H9 (cell line): ENCODE data around the gene RASGRF2. TPM values are rescaled to one million over a fixed set of nuclear protein-coding genes. Genes with fewer than 3 reads are reported as not detected.
A peak's percentile ranks its signal among the peaks of the same experiment; 100 is the strongest.

Experiments used
- DNase-seq: peaks from one replicate; pipeline ENCODE4 v3.0.0-alpha.2; 2017
- H2AFZ ChIP-seq: one replicate; pipeline ENCODE4 v1.6.1; 2013; ENCODE audit warnings: mild to moderate bottlenecking, low read length, control low read depth, moderate library complexity
- H2AK5ac ChIP-seq: 2 replicates; pipeline ENCODE4 v1.6.1; 2013; ENCODE audit warnings: low read length, control low read depth, mixed read lengths; ENCODE audit not compliant: insufficient read length
- H2BK120ac ChIP-seq: one replicate; pipeline ENCODE4 v1.6.1; 2013; ENCODE audit warnings: low read depth, mild to moderate bottlenecking, low read length, control low read depth, inconsistent platforms; ENCODE audit not compliant: poor library complexity, severe bottlenecking
- H2BK12ac ChIP-seq: 2 replicates; pipeline ENCODE4 v1.6.1; 2013; ENCODE audit warnings: low read length, control low read depth, mixed read lengths, low read depth; ENCODE audit not compliant: insufficient read length
- H2BK15ac ChIP-seq: 2 replicates; pipeline ENCODE4 v1.6.1; 2013; ENCODE audit warnings: low read depth, low read length, control low read depth
- H2BK20ac ChIP-seq: one replicate; pipeline ENCODE4 v1.6.1; 2013; ENCODE audit warnings: low read depth, mild to moderate bottlenecking, low read length, control low read depth, inconsistent platforms; ENCODE audit not compliant: poor library complexity, severe bottlenecking
- H2BK5ac ChIP-seq: 2 replicates; pipeline ENCODE4 v1.6.1; 2013; ENCODE audit warnings: low read length, control low read depth, mixed read lengths; ENCODE audit not compliant: insufficient read length
- H3K14ac ChIP-seq: 2 replicates; pipeline ENCODE4 v1.6.1; 2013; ENCODE audit warnings: low read length, control low read depth; ENCODE audit not compliant: insufficient read depth
- H3K18ac ChIP-seq: 2 replicates; pipeline ENCODE4 v1.6.1; 2013; ENCODE audit warnings: low read depth, mild to moderate bottlenecking, mixed read lengths, low read length, control low read depth; ENCODE audit not compliant: insufficient read length
- H3K23ac ChIP-seq: 2 replicates; pipeline ENCODE4 v1.6.1; 2013; ENCODE audit warnings: low read length, control low read depth, mixed read lengths, low read depth; ENCODE audit not compliant: insufficient read length
- H3K23me2 ChIP-seq: 2 replicates; pipeline ENCODE4 v1.6.1; 2013; ENCODE audit warnings: low read depth, mild to moderate bottlenecking, mixed read lengths, low read length, control low read depth; ENCODE audit not compliant: insufficient read length, poor library complexity, severe bottlenecking
- H3K27ac ChIP-seq: 2 replicates; pipeline ENCODE4 v1.5.1; 2013; ENCODE audit warnings: low read length, control low read depth, mixed read lengths, low read depth; ENCODE audit not compliant: insufficient read length
- H3K27me3 ChIP-seq: 2 replicates; pipeline ENCODE4 v1.6.1; 2013; ENCODE audit warnings: low read length, control low read depth, inconsistent platforms; ENCODE audit not compliant: insufficient read depth
- H3K4ac ChIP-seq: 2 replicates; pipeline ENCODE4 v1.6.1; 2013; ENCODE audit warnings: low read depth, mild to moderate bottlenecking, control low read depth, inconsistent platforms, low read length, moderate library complexity
- H3K4me1 ChIP-seq: 2 replicates; pipeline ENCODE4 v1.6.1; 2013; ENCODE audit warnings: low read length, control low read depth, inconsistent platforms; ENCODE audit not compliant: insufficient read depth
- H3K4me2 ChIP-seq: 2 replicates; pipeline ENCODE4 v1.6.1; 2013; ENCODE audit warnings: low read length, control low read depth, mixed read lengths; ENCODE audit not compliant: insufficient read length, insufficient read depth
- H3K56ac ChIP-seq: 2 replicates; pipeline ENCODE4 v1.6.1; 2013; ENCODE audit warnings: low read depth, mild to moderate bottlenecking, mixed read lengths, low read length, control low read depth; ENCODE audit not compliant: insufficient read length
- H3K79me1 ChIP-seq: 2 replicates; pipeline ENCODE4 v1.6.1; 2013; ENCODE audit warnings: low read depth, mild to moderate bottlenecking, moderate library complexity, low read length, control low read depth, inconsistent platforms; ENCODE audit not compliant: insufficient read depth, poor library complexity, severe bottlenecking
- H3K79me2 ChIP-seq: 2 replicates; pipeline ENCODE4 v1.6.1; 2013; ENCODE audit warnings: low read length, control low read depth, inconsistent platforms; ENCODE audit not compliant: insufficient read depth
- H3K9ac ChIP-seq: 2 replicates; pipeline ENCODE4 v1.6.1; 2013; ENCODE audit warnings: low read length, control low read depth, mixed read lengths; ENCODE audit not compliant: insufficient read length; ENCODE audit errors: extremely low read depth
- H3K9me3 ChIP-seq: one replicate; pipeline ENCODE4 v1.6.1; 2013; ENCODE audit warnings: low read depth, low read length, inconsistent platforms; ENCODE audit not compliant: control insufficient read depth
- H3T11ph ChIP-seq: one replicate; pipeline ENCODE4 v1.6.1; 2013; ENCODE audit warnings: mild to moderate bottlenecking, low read length, control low read depth, inconsistent platforms
- H4K20me1 ChIP-seq: one replicate; pipeline ENCODE4 v1.6.1; 2013; ENCODE audit not compliant: control insufficient read depth, insufficient read length, insufficient read depth
- H4K5ac ChIP-seq: 2 replicates; pipeline ENCODE4 v1.6.1; 2013; ENCODE audit warnings: low read depth, mild to moderate bottlenecking, mixed read lengths, low read length, control low read depth; ENCODE audit not compliant: insufficient read length
- H4K8ac ChIP-seq: replicated peaks from 2 replicates; pipeline ENCODE4 v1.6.1; 2013; ENCODE audit warnings: low read length, control low read depth, mixed read lengths, low read depth; ENCODE audit not compliant: insufficient read length
- H4K91ac ChIP-seq: 2 replicates; pipeline ENCODE4 v1.6.1; 2013; ENCODE audit warnings: low read depth, mild to moderate bottlenecking, moderate library complexity, mixed read lengths, low read length, control low read depth; ENCODE audit not compliant: insufficient read length
- H3K27ac Mint-ChIP-seq, 3 experiments: 2 replicates in 2 of 3; 3 replicates in 1 of 3; pipeline ENCODE4 v1.8.0; 2020 to 2021; ENCODE audit warnings: mixed read lengths in 3 of 3, mild to moderate bottlenecking in 1 of 3, moderate library complexity in 1 of 3
- H3K27me3 Mint-ChIP-seq: 2 replicates; pipeline ENCODE4 v1.8.0; 2021; ENCODE audit warnings: low read depth, mild to moderate bottlenecking, moderate library complexity, mixed read lengths
- H3K36me3 Mint-ChIP-seq, 3 experiments: 2 replicates in 2 of 3; 3 replicates in 1 of 3; pipeline ENCODE4 v1.8.0; 2020 to 2021; ENCODE audit warnings: low read depth in 3 of 3, mixed read lengths in 3 of 3; ENCODE audit not compliant: insufficient read depth in 1 of 3
- H3K4me1 Mint-ChIP-seq, 2 experiments: 2 replicates each; pipeline ENCODE4 v1.8.0; 2020; ENCODE audit warnings: mixed read lengths in 2 of 2
- H3K4me3 Mint-ChIP-seq, 2 experiments: 2 replicates in 1 of 2; 3 replicates in 1 of 2; pipeline ENCODE4 v1.8.0; 2020 to 2021; ENCODE audit warnings: mild to moderate bottlenecking in 2 of 2, mixed read lengths in 2 of 2, moderate library complexity in 1 of 2
- H3K9me3 Mint-ChIP-seq, 2 experiments: 2 replicates in 1 of 2; 3 replicates in 1 of 2; pipeline ENCODE4 v1.8.0; 2020; ENCODE audit warnings: mild to moderate bottlenecking in 2 of 2, mixed read lengths in 2 of 2, moderate library complexity in 1 of 2
- CTCF ChIP-seq: fragments of 200-600 bp; sonication (generic); conservative IDR thresholded peaks from 3 replicates; pipeline ENCODE4 v1.8.0; 2021; ENCODE audit warnings: antibody characterized with exemption, mild to moderate bottlenecking
- WGBS: extraction: QIAGEN DNeasy Blood & Tissue Kit; methylation state at CpG from one replicate; pipeline ENCODE4 v1.1.7; 2013; ENCODE audit warnings: missing lambda C conversion rate, low lambda C conversion rate, mixed read lengths; ENCODE audit not compliant: insufficient read length; ENCODE audit errors: extremely low coverage; 5-methylcytosine and 5-hydroxymethylcytosine counted together
- total RNA-seq: library from RNA; stranded (reverse); gene quantifications from 2 replicates; pipeline ENCODE4 v1.2.1, GENCODE V29; 2021

The RASGRF2 gene
- total RNA-seq, 1 experiment from 2014 or later: 13.5 TPM

- no peaks in the 10 kb centered on the region for H3K27me3 Mint-ChIP-seq
- Histone ChIP-seq H4K5ac (no peak overlapping the region), H2BK20ac (no peak overlapping the region), H3K23me2 (no peaks in the 10 kb centered on the region), H3K4ac (no peak overlapping the region), H2BK15ac (no peak overlapping the region), H2BK12ac (no peak overlapping the region), H3K79me2 (no peaks in the 10 kb centered on the region; the same call in 1 of the 2 replicates), H3T11ph (no peak overlapping the region), H4K91ac (no peak overlapping the region), H2AK5ac (no peak overlapping the region), H3K23ac (no peak overlapping the region), H3K27me3 (no peaks in the 10 kb centered on the region), H3K4me1 (no peaks in the 10 kb centered on the region; the same call in 1 of the 2 replicates), H4K20me1 (peaks cover 2% of the 10 kb centered on the region), H2AFZ (no peak overlapping the region), H2BK120ac (no peak overlapping the region), H2BK5ac (no peak overlapping the region), H3K56ac (no peak overlapping the region), H3K27ac (no peak overlapping the region), H3K9ac (no peak overlapping the region), H3K18ac (no peak overlapping the region), H3K9me3 (no peaks in the 10 kb centered on the region), H3K4me2 (no peak overlapping the region), H3K79me1 (no peaks in the 10 kb centered on the region), H3K14ac (no peak overlapping the region), H4K8ac (no peak overlapping the region)
- no CpG with 5 or more reads among the region's 2 CpGs for WGBS
- no peak for TF ChIP-seq CTCF
- no peak for DNase-seq
- no peaks in the 10 kb centered on the region for H3K36me3 Mint-ChIP-seq
- H3K27ac Mint-ChIP-seq: 0 out of 7 replicates have a peak overlapping the region, but pooled peaks of 1 of the 3 experiments have one; percentile 31
- peaks cover 6 to 7% of the 10 kb centered on the region in 2 experiments for H3K4me1 Mint-ChIP-seq
- no peak overlapping the region for H3K4me3 Mint-ChIP-seq
- no peaks in the 10 kb centered on the region for H3K9me3 Mint-ChIP-seq
Measured at GRCh38 chr5:81093536-81094196, 133.5 kb downstream of the RASGRF2 start.
